Measurements from ENCODE around the gene KCNQ4.

KCNQ4 gene

DNA sequence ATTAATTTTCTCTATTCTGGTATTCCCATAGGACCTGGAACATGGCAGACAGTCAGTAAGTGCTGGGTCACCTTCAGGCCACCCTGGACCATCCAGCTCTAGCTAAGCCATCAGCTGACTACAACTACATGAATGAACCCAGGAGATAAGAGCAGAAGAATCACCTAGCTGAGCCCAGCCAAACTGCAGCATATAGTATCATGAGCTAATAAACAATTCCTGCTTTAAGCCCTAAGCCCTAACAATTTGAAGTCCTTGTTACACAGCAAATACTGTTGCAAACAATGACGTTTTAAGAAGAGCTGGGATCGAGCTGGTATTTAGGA lies 92.8 kb downstream of the KCNQ4 start:
- DNase-seq (ENCODE audit: low read depth), result no peak
- no peak overlapping the region for H3K4me3 ChIP-seq (ENCODE audit: low read length)
- TF ChIP-seq, protein P1, sequence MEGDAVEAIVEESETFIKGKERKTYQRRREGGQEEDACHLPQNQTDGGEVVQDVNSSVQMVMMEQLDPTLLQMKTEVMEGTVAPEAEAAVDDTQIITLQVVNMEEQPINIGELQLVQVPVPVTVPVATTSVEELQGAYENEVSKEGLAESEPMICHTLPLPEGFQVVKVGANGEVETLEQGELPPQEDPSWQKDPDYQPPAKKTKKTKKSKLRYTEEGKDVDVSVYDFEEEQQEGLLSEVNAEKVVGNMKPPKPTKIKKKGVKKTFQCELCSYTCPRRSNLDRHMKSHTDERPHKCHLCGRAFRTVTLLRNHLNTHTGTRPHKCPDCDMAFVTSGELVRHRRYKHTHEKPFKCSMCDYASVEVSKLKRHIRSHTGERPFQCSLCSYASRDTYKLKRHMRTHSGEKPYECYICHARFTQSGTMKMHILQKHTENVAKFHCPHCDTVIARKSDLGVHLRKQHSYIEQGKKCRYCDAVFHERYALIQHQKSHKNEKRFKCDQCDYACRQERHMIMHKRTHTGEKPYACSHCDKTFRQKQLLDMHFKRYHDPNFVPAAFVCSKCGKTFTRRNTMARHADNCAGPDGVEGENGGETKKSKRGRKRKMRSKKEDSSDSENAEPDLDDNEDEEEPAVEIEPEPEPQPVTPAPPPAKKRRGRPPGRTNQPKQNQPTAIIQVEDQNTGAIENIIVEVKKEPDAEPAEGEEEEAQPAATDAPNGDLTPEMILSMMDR (conservative IDR thresholded peaks at IDR 0.05; ENCODE audit: low read depth, low read length), result no peak

DNA sequence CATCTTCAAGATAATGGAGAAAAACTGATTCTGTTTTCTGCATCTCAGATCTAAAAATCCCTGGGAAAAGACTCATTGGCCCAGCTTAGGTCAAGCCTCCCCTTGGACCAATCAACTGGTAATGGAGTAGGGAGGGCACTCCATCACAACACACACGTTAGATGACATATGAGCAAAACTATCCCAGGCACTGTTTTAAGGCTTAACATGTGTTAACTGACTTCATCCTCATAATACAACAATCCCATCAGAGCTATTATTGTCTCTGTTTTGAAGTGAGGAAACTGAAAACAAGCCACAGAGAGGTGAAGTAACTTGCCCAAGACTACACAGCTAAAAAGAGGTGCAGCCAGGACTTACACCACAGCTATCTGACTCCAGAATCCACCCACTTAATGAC lies 93.3 kb downstream of the KCNQ4 start:
- no peak overlapping the region for H3K4me3 ChIP-seq (ENCODE audit: low read length)
- TF ChIP-seq, protein P1 (conservative IDR thresholded peaks at IDR 0.05; ENCODE audit: low read depth, low read length), result no peak
- DNase-seq (ENCODE audit: low read depth), result no peak

DNA sequence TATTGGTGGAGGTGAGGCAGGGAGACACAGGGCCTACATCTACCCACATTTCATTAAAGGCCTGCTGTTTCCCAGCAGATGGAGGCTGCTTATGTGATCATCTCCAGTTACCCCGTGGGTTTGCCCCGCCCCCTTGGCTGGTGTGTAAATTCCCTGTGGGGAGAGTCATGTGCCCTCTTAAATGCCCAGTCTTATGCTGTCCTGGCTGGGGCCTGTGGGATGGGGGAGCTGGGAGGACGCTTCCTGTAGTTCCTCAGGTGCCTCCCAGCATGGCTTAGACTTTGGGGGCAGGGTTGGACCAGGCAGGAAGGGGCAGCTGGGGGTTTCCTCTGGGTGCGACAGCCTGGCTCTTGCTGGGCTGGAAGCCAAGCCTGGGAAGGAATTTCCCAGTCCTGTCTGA lies 94.1 kb downstream of the KCNQ4 start:
- DNase-seq (ENCODE audit: low read depth), result peak; percentile 87
- TF ChIP-seq, protein P1 (conservative IDR thresholded peaks at IDR 0.05; ENCODE audit: low read depth, low read length), result no peak
- H3K4me3 ChIP-seq (ENCODE audit: low read length), result no peak overlapping the region

DNA sequence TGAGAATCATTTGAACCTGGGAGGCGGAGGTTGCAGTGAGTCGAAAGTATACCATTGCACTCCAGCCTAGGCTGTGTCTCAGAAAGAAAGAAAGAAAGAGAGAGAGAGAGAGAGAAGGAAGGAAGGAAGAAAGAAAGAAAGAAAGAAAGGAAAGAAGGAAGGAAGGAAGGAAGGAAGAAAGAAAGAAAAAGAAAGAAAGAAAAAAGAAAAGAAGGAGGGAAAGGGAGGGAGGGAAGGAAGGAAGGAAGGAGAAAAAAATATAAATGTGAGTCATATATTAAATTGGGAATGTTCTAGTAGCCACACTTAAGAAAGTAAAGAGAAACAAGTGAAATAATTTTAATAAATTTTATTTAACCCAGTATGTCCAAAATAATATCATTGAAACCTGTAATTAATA lies 95.3 kb downstream of the KCNQ4 start:
- TF ChIP-seq, protein P1 (conservative IDR thresholded peaks at IDR 0.05; ENCODE audit: low read depth, low read length), result no peak
- DNase-seq (ENCODE audit: low read depth), result no peak
- H3K4me3 ChIP-seq (ENCODE audit: low read length), result no peak overlapping the region

DNA sequence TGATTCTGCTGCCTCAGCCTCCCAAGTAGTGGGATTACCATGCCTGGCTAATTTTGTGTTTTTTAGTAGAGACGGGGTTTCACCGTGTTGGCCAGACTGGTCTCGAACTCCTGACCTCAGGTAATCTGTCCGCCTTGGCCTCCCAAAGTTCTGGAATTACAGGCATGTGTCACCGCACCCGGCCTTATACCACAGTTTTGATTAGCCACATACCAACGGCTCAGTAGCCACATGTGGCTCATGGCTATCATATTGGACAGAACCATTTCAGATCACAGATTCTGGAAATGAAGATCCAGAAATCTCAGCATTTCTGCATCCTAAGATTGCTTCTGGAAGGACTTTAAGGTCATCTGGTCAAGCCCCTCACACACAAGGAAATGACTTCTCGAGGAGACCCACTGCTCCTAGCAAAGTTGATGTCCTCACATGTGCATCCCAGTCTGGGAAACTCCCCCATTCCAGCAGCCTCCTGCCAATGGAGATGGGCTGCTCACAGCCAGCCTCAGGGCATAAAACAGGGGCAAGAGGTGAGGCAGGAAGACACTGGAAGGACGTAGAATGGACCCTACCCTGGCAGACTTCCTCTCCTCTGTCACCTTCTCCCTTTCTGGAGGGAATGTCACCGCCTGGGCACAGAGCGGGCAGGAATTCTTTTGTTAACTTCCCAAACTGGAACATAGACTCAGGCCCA lies 96.0 kb downstream of the KCNQ4 start:
- H3K4me3 ChIP-seq (ENCODE audit: low read length), result no peak overlapping the region
- no peak for DNase-seq (ENCODE audit: low read depth)
- TF ChIP-seq, protein P1 (conservative IDR thresholded peaks at IDR 0.05; ENCODE audit: low read depth, low read length), result no peak

DNA sequence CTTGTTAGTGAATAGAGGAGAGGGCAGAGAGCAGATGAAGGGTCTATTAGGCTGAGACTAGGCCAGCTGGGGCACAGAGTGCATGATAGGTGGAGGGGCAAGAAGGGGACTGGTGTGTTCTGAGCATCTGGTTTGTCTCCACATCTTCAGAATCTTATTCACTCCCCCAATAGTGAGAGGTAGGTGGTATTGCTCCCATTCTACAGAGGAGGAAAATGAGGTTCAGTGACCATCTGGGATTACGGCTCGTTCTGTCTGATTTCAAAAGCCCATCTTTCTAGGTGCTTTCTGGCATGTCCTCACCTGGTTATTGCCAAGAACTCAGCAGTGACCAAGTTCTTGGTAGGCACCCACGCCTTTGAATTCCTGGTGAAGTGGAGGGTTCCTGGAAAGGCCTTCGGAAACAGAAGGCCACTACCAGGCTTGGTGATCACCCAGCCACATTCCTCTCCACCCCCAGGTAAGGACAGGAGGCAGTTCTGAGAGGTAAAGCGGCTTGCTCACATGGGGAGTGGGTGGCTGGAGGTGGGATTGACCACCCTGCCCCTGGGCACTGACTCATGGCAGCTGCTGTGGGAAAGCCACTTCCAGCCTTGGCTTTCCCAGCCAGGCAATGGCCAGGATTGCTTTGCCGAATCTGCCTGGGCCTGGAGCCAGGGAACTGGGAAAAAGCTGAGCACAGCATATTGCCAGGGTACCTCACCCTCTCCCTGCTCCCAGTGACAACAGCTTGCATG lies 97.4 kb downstream of the KCNQ4 start:
- no peak for DNase-seq (ENCODE audit: low read depth)
- TF ChIP-seq, protein P1 (conservative IDR thresholded peaks at IDR 0.05; ENCODE audit: low read depth, low read length), result no peak

More for the DNA sequence above, 97.4 kb downstream of the KCNQ4 start:
- no peak overlapping the region for H3K4me3 ChIP-seq (ENCODE audit: low read length)

Data from retinal pigment epithelial cell (primary cell).